ENCODE measurements around the gene AFAP1.
"Not testable (repeated sequence)": the region's sequence is repeated elsewhere in the genome, so short reads cannot be mapped to it uniquely, and the experiment has no call there.

Gene AFAP1

GRCh38 chr4:7945709-7946380 is 6.2 kb upstream of the AFAP1 start:
- H3K4me3 ChIP-seq (replicated peaks; ENCODE audit: low read depth, low read length) = no peak overlapping the region
- DNase-seq (ENCODE audit: low read depth) = no peak
- TF ChIP-seq CTCF (IDR thresholded peaks at IDR 0.05; ENCODE audit: low read length, missing control alignments) = no peak

GRCh38 chr4:7944599-7945220 is 5.0 kb upstream of the AFAP1 start:
- H3K4me3 ChIP-seq (replicated peaks; ENCODE audit: low read depth, low read length) = no peak overlapping the region
- no peak for DNase-seq (ENCODE audit: low read depth)
- no peak for TF ChIP-seq CTCF (IDR thresholded peaks at IDR 0.05; ENCODE audit: low read length, missing control alignments)

- H3K4me3 ChIP-seq (replicated peaks; ENCODE audit: low read depth, low read length) = not testable (repeated sequence)
Measured at GRCh38 chr4:7943688-7944087, 4.0 kb upstream of the AFAP1 start.

GRCh38 chr4:7943211-7943610 is 3.5 kb upstream of the AFAP1 start:
- TF ChIP-seq CTCF (IDR thresholded peaks at IDR 0.05; ENCODE audit: low read length, missing control alignments) = no peak
- no peak for DNase-seq (ENCODE audit: low read depth)
- no peak overlapping the region for H3K4me3 ChIP-seq (replicated peaks; ENCODE audit: low read depth, low read length)

More at GRCh38 chr4:7943688-7944087, 4.0 kb upstream of the AFAP1 start:
- not testable (repeated sequence) for DNase-seq (ENCODE audit: low read depth)

GRCh38 chr4:7941965-7942496 is 2.4 kb upstream of the AFAP1 start:
- TF ChIP-seq CTCF (IDR thresholded peaks at IDR 0.05; ENCODE audit: low read length, missing control alignments) = no peak
- no peak overlapping the region for H3K4me3 ChIP-seq (replicated peaks; ENCODE audit: low read depth, low read length)
- DNase-seq (ENCODE audit: low read depth) = no peak

- TF ChIP-seq CTCF (IDR thresholded peaks at IDR 0.05; ENCODE audit: low read length, missing control alignments) = no peak
- DNase-seq (ENCODE audit: low read depth) = no peak
- H3K4me3 ChIP-seq (replicated peaks; ENCODE audit: low read depth, low read length) = no peak overlapping the region
Measured at GRCh38 chr4:7941111-7941964, 1.7 kb upstream of the AFAP1 start.

Data from fibroblast of pulmonary artery (primary cell).